NCI-H1694 treated with DMSO at 0.1 percent for 48 hours (cell line): ENCODE data around the gene KRTAP4-9.
"Not testable (repeated sequence)": the region's sequence is repeated elsewhere in the genome, so short reads cannot be mapped to it uniquely, and the experiment has no call there.

Experiments
- DNase-seq: peaks from one replicate; lab custom pipeline; 2025; lab: John Stamatoyannopoulos, UW

The KRTAP4-9 gene

GRCh38 chr17:41131979-41132378 lies 26.8 kb downstream of the KRTAP4-9 start:
- DNase-seq: no peak

- DNase-seq: no peak
Measured at GRCh38 chr17:41133880-41134735, 28.9 kb downstream of the KRTAP4-9 start.

- not testable (repeated sequence) for DNase-seq
Measured at GRCh38 chr17:41139865-41140264, 34.7 kb downstream of the KRTAP4-9 start.

- DNase-seq: no peak
Measured at GRCh38 chr17:41140360-41141131, 35.4 kb downstream of the KRTAP4-9 start, which contains the start of gene KRTAP4-6. TSS of gene KRTAP4-6 (minus strand) at chr17:41140544. CDS start at chr17:41140487, 57 bp downstream.

GRCh38 chr17:41141361-41141760 lies 36.2 kb downstream of the KRTAP4-9 start:
- no peak for DNase-seq

GRCh38 chr17:41144846-41145245 lies 39.7 kb downstream of the KRTAP4-9 start:
- DNase-seq: no peak

GRCh38 chr17:41145261-41145660 lies 40.1 kb downstream of the KRTAP4-9 start:
- no peak for DNase-seq

GRCh38 chr17:41147531-41148204 lies 42.5 kb downstream of the KRTAP4-9 start:
- no peak for DNase-seq

GRCh38 chr17:41148971-41149651 lies 43.9 kb downstream of the KRTAP4-9 start:
- DNase-seq: not testable (repeated sequence)

GRCh38 chr17:41149652-41149985 lies 44.4 kb downstream of the KRTAP4-9 start, which contains the start of gene KRTAP4-5:
TSS of gene KRTAP4-5 (minus strand) at chr17:41149825. CDS start at chr17:41149767, 58 bp downstream.
- DNase-seq: no peak

GRCh38 chr17:41150026-41150425 lies 44.8 kb downstream of the KRTAP4-9 start:
- DNase-seq: no peak

GRCh38 chr17:41151525-41151924 lies 46.3 kb downstream of the KRTAP4-9 start:
- DNase-seq: no peak

- DNase-seq: no peak
Measured at GRCh38 chr17:41153856-41154255, 48.7 kb downstream of the KRTAP4-9 start.
